Activated CD4-positive, alpha-beta T cell treated with anti-CD3 and anti-CD28 coated beads, Interleukin-2, amount 50 U/mL, for 1 hour (primary cell): ENCODE measurements around the gene DACT2.
"Not testable (repeated sequence)": the region's sequence is repeated elsewhere in the genome, so short reads cannot be mapped to it uniquely, and the experiment has no call there.

Source experiments
- DNase-seq: peaks from one replicate; pipeline ENCODE4 v3.0.0-alpha.2; 2020

DACT2 gene

GRCh38 chr6:168300975-168301647 is 18.5 kb downstream of the DACT2 start:
- DNase-seq, result no peak

- no peak for DNase-seq
These were observed 19.8 kb downstream of the DACT2 start for GRCh38 chr6:168299541-168300511.

GRCh38 chr6:168297643-168298042 is 21.9 kb downstream of the DACT2 start:
- no peak for DNase-seq

- no peak for DNase-seq
These were observed 24.7 kb downstream of the DACT2 start for GRCh38 chr6:168294901-168295300.

- no peak for DNase-seq
These were observed 25.7 kb downstream of the DACT2 start for GRCh38 chr6:168293636-168294530.

- no peak for DNase-seq
These were observed 26.8 kb downstream of the DACT2 start for GRCh38 chr6:168292826-168293225.

GRCh38 chr6:168291450-168291849 is 28.1 kb downstream of the DACT2 start:
- no peak for DNase-seq

- DNase-seq, result no peak
These were observed 29.5 kb downstream of the DACT2 start for GRCh38 chr6:168290095-168290494.

- DNase-seq, result no peak
These were observed 30.0 kb downstream of the DACT2 start for GRCh38 chr6:168289571-168289962.

- no peak for DNase-seq
These were observed 30.6 kb downstream of the DACT2 start for GRCh38 chr6:168288781-168289570.

- not testable (repeated sequence) for DNase-seq
These were observed 32.1 kb downstream of the DACT2 start for GRCh38 chr6:168287460-168287859.

- not testable (repeated sequence) for DNase-seq
These were observed 32.7 kb downstream of the DACT2 start for GRCh38 chr6:168286771-168287446.

- DNase-seq, result no peak
These were observed 33.5 kb downstream of the DACT2 start for GRCh38 chr6:168286116-168286515.

- DNase-seq, result no peak
These were observed 34.1 kb downstream of the DACT2 start for GRCh38 chr6:168285456-168285855.

- DNase-seq, result no peak
These were observed 35.4 kb downstream of the DACT2 start for GRCh38 chr6:168284187-168284586.

- no peak for DNase-seq
These were observed 35.9 kb downstream of the DACT2 start for GRCh38 chr6:168283686-168284025.

- no peak for DNase-seq
These were observed 36.4 kb downstream of the DACT2 start for GRCh38 chr6:168282985-168283685.

- DNase-seq, result no peak
These were observed 37.8 kb downstream of the DACT2 start for GRCh38 chr6:168281826-168282225.

- not testable (repeated sequence) for DNase-seq
These were observed 38.3 kb downstream of the DACT2 start for GRCh38 chr6:168281314-168281713.

GRCh38 chr6:168280899-168281245 is 38.7 kb downstream of the DACT2 start:
- no peak for DNase-seq
